Epithelial cell of prostate (primary cell): ENCODE data around the gene AUP1.
"Not testable (repeated sequence)": the region's sequence is repeated elsewhere in the genome, so short reads cannot be mapped to it uniquely, and the experiment has no call there.

ENCODE experiments used
- DNase-seq: peaks from one replicate; pipeline ENCODE4 v3.0.0-alpha.2; 2011; ENCODE audit warnings: low read depth, low spot score
- H3K27ac ChIP-seq: fragments of 450-650 bp; 2 replicates; pipeline ENCODE4 v1.5.1; 2017; ENCODE audit warnings: mild to moderate bottlenecking

AUP1 gene

GRCh38 chr2:74500578-74500946, 28.9 kb downstream of the AUP1 start:
- H3K27ac ChIP-seq, result no peak overlapping the region
- no peak for DNase-seq

GRCh38 chr2:74499940-74500577, 29.4 kb downstream of the AUP1 start:
- no peak for DNase-seq
- no peak overlapping the region for H3K27ac ChIP-seq

- no peak for DNase-seq
- no peak within 1 kb of the TSS for H3K27ac ChIP-seq
These were observed 30.1 kb downstream of the AUP1 start, which contains the start of gene LBX2 for GRCh38 chr2:74499267-74499939. TSS of gene LBX2 (minus strand) at chr2:74499603. CDS start at chr2:74499537, 66 bp downstream.

- no peak for DNase-seq
These were observed 30.8 kb downstream of the AUP1 start for GRCh38 chr2:74498500-74499266.

GRCh38 chr2:74497777-74498499, 31.6 kb downstream of the AUP1 start:
- no peak for DNase-seq
- no peak overlapping the region for H3K27ac ChIP-seq

More at GRCh38 chr2:74498500-74499266, 30.8 kb downstream of the AUP1 start:
- no peak overlapping the region for H3K27ac ChIP-seq

- DNase-seq, result no peak
- no peak overlapping the region for H3K27ac ChIP-seq
These were observed 32.3 kb downstream of the AUP1 start for GRCh38 chr2:74496997-74497776.

- DNase-seq, result no peak
- H3K27ac ChIP-seq, result no peak overlapping the region
These were observed 34.1 kb downstream of the AUP1 start for GRCh38 chr2:74495440-74495839.

- H3K27ac ChIP-seq, result no peak overlapping the region
- no peak for DNase-seq
These were observed 36.0 kb downstream of the AUP1 start for GRCh38 chr2:74493546-74493945.

- H3K27ac ChIP-seq, result no peak overlapping the region
- no peak for DNase-seq
These were observed 37.6 kb downstream of the AUP1 start for GRCh38 chr2:74491648-74492544.

GRCh38 chr2:74489906-74490305, 39.6 kb downstream of the AUP1 start:
- H3K27ac ChIP-seq, result no peak overlapping the region
- no peak for DNase-seq

- no peak for DNase-seq
- H3K27ac ChIP-seq, result peak overlapping the region; percentile 56
These were observed 40.6 kb downstream of the AUP1 start for GRCh38 chr2:74488643-74489481.

- DNase-seq, result no peak
- no peak overlapping the region for H3K27ac ChIP-seq
These were observed 43.4 kb downstream of the AUP1 start for GRCh38 chr2:74486141-74486540.

GRCh38 chr2:74483675-74484164, 45.8 kb downstream of the AUP1 start:
- not testable (repeated sequence) for DNase-seq
- peak overlapping the region; percentile 80 for H3K27ac ChIP-seq

- peak; percentile 60 for DNase-seq
These were observed 46.5 kb downstream of the AUP1 start, which contains the start of the genes CCDC142 and TTC31 for GRCh38 chr2:74482801-74483674. TSS of gene CCDC142 (minus strand) at chr2:74482998. CDS start at chr2:74482837, 161 bp downstream. TSS of gene TTC31 (plus strand) at chr2:74483081. CDS start at chr2:74483096, 15 bp downstream.

GRCh38 chr2:74481961-74482800, 47.3 kb downstream of the AUP1 start:
- DNase-seq, result no peak
- H3K27ac ChIP-seq, result peak overlapping the region; percentile 80

More at GRCh38 chr2:74482801-74483674, 46.5 kb downstream of the AUP1 start, which contains the start of the genes CCDC142 and TTC31:
- peak within 1 kb of the TSS; percentile 80 for H3K27ac ChIP-seq

GRCh38 chr2:74481431-74481830, 48.1 kb downstream of the AUP1 start:
- no peak for DNase-seq
- no peak overlapping the region for H3K27ac ChIP-seq
